ENCODE measurements around the gene ZNF441. TPM values are rescaled to one million over a fixed set of nuclear protein-coding genes. Genes with fewer than 3 reads are reported as not detected.

The ZNF441 gene
- total RNA-seq, 1 donor from 2014 or later, result not detected

GRCh38 chr19:11797491-11797890, 30.7 kb downstream of the ZNF441 start:
- Histone ChIP-seq H3K27me3 (ENCODE audit: insufficient read depth, low read length) (no peaks in the 10 kb centered on the region), H3K9me3 (ENCODE audit: insufficient read depth, low read depth, low read length) (peaks cover 5% of the 10 kb centered on the region), H3K4me3 (ENCODE audit: insufficient read depth, low read depth, low read length) (no peak overlapping the region), H3K4me2 (ENCODE audit: low read length) (no peak overlapping the region), H2AFZ (ENCODE audit: low read depth, low read length) (no peak overlapping the region), H3K4me1 (ENCODE audit: insufficient read depth, low read length) (no peaks in the 10 kb centered on the region), H3K36me3 (ENCODE audit: insufficient read depth, low read length) (no peaks in the 10 kb centered on the region), H3K79me2 (ENCODE audit: insufficient read depth, low read length) (no peaks in the 10 kb centered on the region), H3K9ac (ENCODE audit: low read length) (no peak overlapping the region), H3K27ac (ENCODE audit: low read depth, low read length) (no peak overlapping the region), H4K20me1 (ENCODE audit: insufficient read depth, low read length) (no peaks in the 10 kb centered on the region)
- DNase-seq (ENCODE audit: low read depth) (peak; percentile 49), FAIRE-seq (no peak)
- Mint-ChIP-seq H3K27ac (ENCODE audit: unreplicated experiment) (no peak overlapping the region), H3K4me3 (ENCODE audit: unreplicated experiment) (no peak overlapping the region), H3K4me1 (ENCODE audit: low read depth, unreplicated experiment) (no peaks in the 10 kb centered on the region), H3K36me3 (ENCODE audit: low read depth, unreplicated experiment) (no peaks in the 10 kb centered on the region), H3K9me3 (ENCODE audit: unreplicated experiment) (peaks cover 5% of the 10 kb centered on the region), H3K27me3 (ENCODE audit: low read depth, unreplicated experiment) (no peaks in the 10 kb centered on the region)
- TF ChIP-seq CTCF (IDR thresholded peaks at IDR 0.05; ENCODE audit: insufficient read depth, low read depth, low read length) (peak; percentile 30), EZH2 (IDR thresholded peaks at IDR 0.05; ENCODE audit: insufficient read depth, low read length) (no peak)

- peak within 1 kb of the TSS; percentile 99 for H2AFZ ChIP-seq (ENCODE audit: low read depth, low read length)
- Mint-ChIP-seq H3K27me3 (ENCODE audit: low read depth, unreplicated experiment) (no peaks in the 10 kb centered on the region), H3K9me3 (ENCODE audit: unreplicated experiment) (peaks cover 4% of the 10 kb centered on the region)
Observed at GRCh38 chr19:11798391-11799330, 31.9 kb downstream of the ZNF441 start, which contains the start of gene ZNF491. TSS of gene ZNF491 (plus strand) at chr19:11798523. CDS start at chr19:11805954, 7,431 bp downstream.

More at GRCh38 chr19:11798391-11799330, 31.9 kb downstream of the ZNF441 start, which contains the start of gene ZNF491:
- H3K9ac ChIP-seq (ENCODE audit: low read length), result peak within 1 kb of the TSS; percentile 82
- H3K9me3 ChIP-seq (ENCODE audit: insufficient read depth, low read depth, low read length), result peaks cover 8% of the 10 kb centered on the region
- Mint-ChIP-seq H3K36me3 (ENCODE audit: low read depth, unreplicated experiment) (no peaks in the 10 kb centered on the region), H3K4me1 (ENCODE audit: low read depth, unreplicated experiment) (no peaks in the 10 kb centered on the region), H3K27ac (ENCODE audit: unreplicated experiment) (no peak within 1 kb of the TSS), H3K4me3 (ENCODE audit: unreplicated experiment) (no peak within 1 kb of the TSS)
- H3K79me2 ChIP-seq (ENCODE audit: insufficient read depth, low read length), result no peaks in the 10 kb centered on the region
- H3K36me3 ChIP-seq (ENCODE audit: insufficient read depth, low read length), result no peaks in the 10 kb centered on the region
- peak; percentile 78 for DNase-seq (ENCODE audit: low read depth)
- H3K4me3 ChIP-seq (ENCODE audit: insufficient read depth, low read depth, low read length), result peak within 1 kb of the TSS; percentile 77
- no peaks in the 10 kb centered on the region for H3K27me3 ChIP-seq (ENCODE audit: insufficient read depth, low read length)
- H3K27ac ChIP-seq (ENCODE audit: low read depth, low read length), result peak within 1 kb of the TSS; percentile 15
- no peaks in the 10 kb centered on the region for H4K20me1 ChIP-seq (ENCODE audit: insufficient read depth, low read length)
- H3K4me1 ChIP-seq (ENCODE audit: insufficient read depth, low read length), result no peaks in the 10 kb centered on the region
- TF ChIP-seq CTCF (IDR thresholded peaks at IDR 0.05; ENCODE audit: insufficient read depth, low read depth, low read length) (no peak), EZH2 (IDR thresholded peaks at IDR 0.05; ENCODE audit: insufficient read depth, low read length) (no peak)
- FAIRE-seq, result peak; percentile 32
- peak within 1 kb of the TSS; percentile 94 for H3K4me2 ChIP-seq (ENCODE audit: low read length)

All from astrocyte (in vitro differentiated cells and primary cell).